Naive thymus-derived CD8-positive, alpha-beta T cell (primary cell): ENCODE data around the gene CACNA1E. TPM values are rescaled to one million over a fixed set of nuclear protein-coding genes. Genes with fewer than 3 reads are reported as not detected.
"Not testable (repeated sequence)": the region's sequence is repeated elsewhere in the genome, so short reads cannot be mapped to it uniquely, and the experiment has no call there.

ENCODE experiments used
- ATAC-seq, 2 donors: fragments of 150-1000 bp; cut with Tn5 transposase in 1 of 2; sonication (Bioruptor Pico), chemical (Tn5 transposase) in 1 of 2; 1 replicate in 1 of 2; 2 replicates in 1 of 2; pipeline ENCODE4 v1.10.0; 2021; ENCODE audit warnings: mild to moderate bottlenecking in 2 of 2, moderate library complexity in 2 of 2
- POLR2A ChIA-PET: fragments of 350-600 bp; sonication (Branson Sonifier 250); formaldehyde crosslinking; loops from one replicate; lab custom pipeline; 2021; ENCODE audit warnings: antibody characterized with exemption; lab: Charles Lee
- DNase-seq, 10 donors: peaks; one replicate each; pipeline versions ENCODE4 v3.0.0 to v3.0.0-alpha.2; 2020 to 2022
- H3K27ac Mint-ChIP-seq, 10 donors: one replicate each; pipeline ENCODE4 v1.8.0; 2020 to 2022; ENCODE audit warnings: mild to moderate bottlenecking in 10 of 10, mixed read lengths in 10 of 10, moderate library complexity in 4 of 10, inconsistent platforms in 1 of 10
- H3K27me3 Mint-ChIP-seq, 5 donors: one replicate each; pipeline ENCODE4 v1.8.0; 2021 to 2022; ENCODE audit warnings: mixed read lengths in 5 of 5
- H3K36me3 Mint-ChIP-seq, 3 donors: one replicate each; pipeline ENCODE4 v1.8.0; 2020 to 2022; ENCODE audit warnings: mixed read lengths in 3 of 3, mild to moderate bottlenecking in 2 of 3, inconsistent platforms in 1 of 3
- H3K4me1 Mint-ChIP-seq, 4 donors: one replicate each; pipeline ENCODE4 v1.8.0; 2021 to 2022; ENCODE audit warnings: mixed read lengths in 4 of 4
- H3K4me3 Mint-ChIP-seq, 10 donors: one replicate each; pipeline ENCODE4 v1.8.0; 2020 to 2022; ENCODE audit warnings: mild to moderate bottlenecking in 10 of 10, mixed read lengths in 10 of 10, moderate library complexity in 6 of 10, inconsistent platforms in 1 of 10
- H3K9me3 Mint-ChIP-seq, 9 donors: one replicate each; pipeline ENCODE4 v1.8.0; 2020 to 2022; ENCODE audit warnings: mixed read lengths in 9 of 9, mild to moderate bottlenecking in 3 of 9, inconsistent platforms in 1 of 9, moderate library complexity in 1 of 9
- polyA plus RNA-seq, 3 donors: library from polyadenylated mRNA; unstranded; fragments of 300-500 nt; fragmentation: Illumina TruSeq; gene quantifications; one replicate each; pipeline ENCODE4 v1.2.3, GENCODE V29; 2021
- total RNA-seq, 8 experiments: library from RNA in 2 of 8; stranded (reverse) in 2 of 8; gene quantifications; one replicate each; pipeline ENCODE4 v1.2.3 and lab custom pipeline; 2021 to 2026

The CACNA1E gene
- total and polyA plus RNA-seq, 5 experiments from 2014 or later: not detected

DNA sequence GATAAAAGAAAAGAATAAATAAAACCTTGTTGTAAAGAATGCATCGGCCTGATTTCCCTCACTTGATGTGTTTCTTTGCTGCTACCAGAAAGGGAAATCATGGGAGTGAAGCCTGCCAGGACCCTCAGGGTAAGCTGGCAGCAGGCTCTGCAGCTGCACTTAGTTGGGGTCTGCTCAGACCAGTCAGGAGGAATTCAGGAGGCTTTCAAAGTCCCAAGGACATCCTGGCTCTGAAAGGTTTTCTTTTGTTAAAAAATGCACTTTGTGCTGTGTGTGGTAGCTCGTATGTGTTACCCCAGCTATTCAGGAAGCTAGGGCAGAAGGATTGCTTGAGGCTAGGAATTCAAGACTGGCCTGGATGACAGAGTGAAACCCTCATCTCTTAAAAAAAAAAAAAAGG lies 323.4 kb downstream of the CACNA1E start:
- DNase-seq (no peak), ATAC-seq (no peak)
- no peak overlapping the region for H3K4me3 Mint-ChIP-seq
- no peaks in the 10 kb centered on the region for H3K4me1 Mint-ChIP-seq
- no peaks in the 10 kb centered on the region for H3K36me3 Mint-ChIP-seq
- POLR2A ChIA-PET: no interaction called here
- peaks cover 0 to 26% (median 4%) of the 10 kb centered on the region in 5 donors for H3K27me3 Mint-ChIP-seq
- no peak overlapping the region for H3K27ac Mint-ChIP-seq
- no peaks in the 10 kb centered on the region for H3K9me3 Mint-ChIP-seq

DNA sequence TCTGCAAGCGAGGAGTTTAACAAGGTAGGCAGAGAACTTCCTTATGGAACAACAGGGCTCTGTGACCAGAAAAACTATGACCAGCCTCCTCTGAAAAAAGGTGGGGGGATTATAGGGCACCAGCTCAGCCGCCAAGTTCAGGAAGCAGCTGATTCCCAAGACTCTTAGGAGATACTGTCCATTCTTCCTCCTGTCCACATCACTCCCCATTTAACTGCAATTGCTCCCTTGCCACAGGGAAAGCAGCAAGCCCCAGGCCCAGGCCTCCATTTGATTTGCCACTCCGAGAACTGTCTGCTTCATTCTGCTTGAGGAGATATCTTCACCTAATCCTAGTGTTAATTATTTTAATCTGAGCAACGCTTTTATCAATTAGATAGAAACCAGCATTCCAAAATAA lies 323.9 kb downstream of the CACNA1E start:
- H3K27ac Mint-ChIP-seq: no peak overlapping the region
- no peak for ATAC-seq
- H3K4me3 Mint-ChIP-seq: no peak overlapping the region
- no peaks in the 10 kb centered on the region for H3K9me3 Mint-ChIP-seq
- peaks cover under 1 to 27% (median 6%) of the 10 kb centered on the region in 5 donors for H3K27me3 Mint-ChIP-seq
- POLR2A ChIA-PET: no interaction called here
- no peak for DNase-seq
- no peaks in the 10 kb centered on the region for H3K4me1 Mint-ChIP-seq
- no peaks in the 10 kb centered on the region for H3K36me3 Mint-ChIP-seq

DNA sequence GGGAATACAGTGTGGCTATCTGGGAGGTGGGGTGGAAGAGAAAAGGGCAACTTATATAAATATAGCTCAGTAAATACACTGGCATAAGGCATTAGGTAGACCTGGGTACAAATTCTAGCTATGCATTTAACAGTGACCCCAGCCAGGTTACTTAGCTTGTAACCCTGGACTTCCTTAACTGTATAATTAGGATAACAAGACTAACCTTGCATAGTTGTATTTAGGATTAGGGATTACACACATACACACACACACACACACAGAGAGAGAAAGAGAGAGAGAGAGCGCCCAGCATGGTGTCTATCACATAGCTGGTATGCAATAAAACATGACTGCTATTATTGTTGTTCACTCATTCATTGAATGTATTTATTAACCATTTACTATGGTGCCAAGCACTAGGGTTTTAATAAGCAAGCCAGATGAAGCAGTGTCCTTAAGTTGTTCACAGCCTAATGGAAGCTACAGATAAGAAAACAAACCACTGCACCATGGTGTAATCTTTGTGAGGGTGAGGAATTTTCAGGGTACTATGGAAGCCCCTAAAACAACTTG lies 326.8 kb downstream of the CACNA1E start:
- Mint-ChIP-seq H3K36me3 (no peaks in the 10 kb centered on the region), H3K27ac (no peak overlapping the region), H3K27me3 (peaks cover 4 to 31% (median 5%) of the 10 kb centered on the region in 5 donors), H3K9me3 (peaks cover 0 to 6% (median 0%) of the 10 kb centered on the region in 9 donors), H3K4me1 (no peaks in the 10 kb centered on the region), H3K4me3 (no peak overlapping the region)
- ATAC-seq (no peak), DNase-seq (no peak)
- POLR2A ChIA-PET: no interaction called here

DNA sequence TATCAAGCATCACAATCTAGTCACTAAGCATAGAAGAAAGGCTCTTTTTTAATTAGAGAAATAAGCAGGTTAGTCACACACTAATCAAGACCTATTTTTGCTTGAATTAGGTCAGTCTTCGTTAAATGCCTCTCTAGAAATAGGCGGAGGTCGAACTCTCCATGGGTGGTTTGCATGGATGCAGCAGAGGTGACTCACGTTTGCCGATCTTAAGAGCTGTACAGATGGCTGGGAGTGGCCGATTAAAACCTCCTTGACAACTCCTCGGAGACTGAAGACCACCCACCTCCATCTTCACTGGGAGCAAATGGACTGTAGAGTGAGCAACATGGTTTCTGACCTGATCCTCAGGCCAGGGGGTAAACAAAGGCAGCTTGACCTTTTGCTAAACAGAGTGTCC lies 328.9 kb downstream of the CACNA1E start:
- Mint-ChIP-seq H3K4me3 (no peak overlapping the region), H3K36me3 (no peaks in the 10 kb centered on the region), H3K4me1 (no peaks in the 10 kb centered on the region), H3K9me3 (peaks cover 0 to 6% (median 0%) of the 10 kb centered on the region in 9 donors), H3K27me3 (peaks cover 0 to 25% (median 5%) of the 10 kb centered on the region in 5 donors), H3K27ac (no peak overlapping the region)
- DNase-seq (no peak), ATAC-seq (no peak)
- POLR2A ChIA-PET: no interaction called here

DNA sequence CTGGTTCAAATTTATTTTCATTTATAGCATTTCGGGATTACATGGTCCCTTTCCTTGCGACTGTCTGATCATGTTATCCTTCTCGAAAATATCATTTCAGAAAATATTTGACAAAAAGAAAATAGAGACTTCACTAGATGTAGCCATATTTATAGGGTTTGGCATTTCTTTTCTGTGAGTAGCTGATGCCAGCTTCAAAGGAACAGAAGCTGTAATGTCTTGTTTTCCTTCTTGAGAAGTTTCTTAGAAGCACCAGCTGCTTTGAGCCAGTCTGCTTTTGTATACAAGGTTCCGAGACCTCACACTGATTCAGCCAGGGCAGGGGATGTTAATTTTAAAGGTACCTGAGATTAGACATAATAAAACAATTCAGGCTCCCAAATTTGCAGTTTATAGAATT lies 329.9 kb downstream of the CACNA1E start:
- no peaks in the 10 kb centered on the region for H3K36me3 Mint-ChIP-seq
- no peak for DNase-seq
- peaks cover 1 to 25% (median 5%) of the 10 kb centered on the region in 5 donors for H3K27me3 Mint-ChIP-seq
- no peak for ATAC-seq
- POLR2A ChIA-PET: no interaction called here
- H3K27ac Mint-ChIP-seq: no peak overlapping the region
- H3K9me3 Mint-ChIP-seq: peaks cover 0 to 6% (median 0%) of the 10 kb centered on the region in 9 donors
- no peaks in the 10 kb centered on the region for H3K4me1 Mint-ChIP-seq
- H3K4me3 Mint-ChIP-seq: no peak overlapping the region

DNA sequence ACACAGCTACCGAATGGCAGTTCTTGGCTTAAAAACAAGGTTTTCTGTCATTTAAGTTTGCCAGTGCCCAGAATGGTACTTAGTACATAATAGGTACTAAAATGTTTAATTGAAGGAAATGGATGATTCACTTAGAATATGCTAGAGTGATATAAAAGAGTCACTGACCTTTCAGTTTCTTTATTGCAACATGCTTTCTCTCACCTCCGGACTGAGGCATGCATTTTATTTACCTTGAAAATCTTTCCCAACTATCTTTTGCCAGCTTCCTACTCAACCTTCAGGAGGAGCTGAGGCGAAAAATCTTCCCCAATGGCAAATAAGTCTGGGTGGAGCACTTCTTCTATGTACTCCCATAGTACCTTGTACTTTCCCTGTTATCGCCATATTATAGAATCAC lies 333.3 kb downstream of the CACNA1E start:
- peaks cover 0 to 6% (median 0%) of the 10 kb centered on the region in 9 donors for H3K9me3 Mint-ChIP-seq
- peaks cover 1 to 23% (median 10%) of the 10 kb centered on the region in 5 donors for H3K27me3 Mint-ChIP-seq
- ATAC-seq: no peak
- no peaks in the 10 kb centered on the region for H3K4me1 Mint-ChIP-seq
- no peak overlapping the region for H3K4me3 Mint-ChIP-seq
- H3K27ac Mint-ChIP-seq: no peak overlapping the region
- POLR2A ChIA-PET: no interaction called here
- no peaks in the 10 kb centered on the region for H3K36me3 Mint-ChIP-seq
- DNase-seq: no peak

DNA sequence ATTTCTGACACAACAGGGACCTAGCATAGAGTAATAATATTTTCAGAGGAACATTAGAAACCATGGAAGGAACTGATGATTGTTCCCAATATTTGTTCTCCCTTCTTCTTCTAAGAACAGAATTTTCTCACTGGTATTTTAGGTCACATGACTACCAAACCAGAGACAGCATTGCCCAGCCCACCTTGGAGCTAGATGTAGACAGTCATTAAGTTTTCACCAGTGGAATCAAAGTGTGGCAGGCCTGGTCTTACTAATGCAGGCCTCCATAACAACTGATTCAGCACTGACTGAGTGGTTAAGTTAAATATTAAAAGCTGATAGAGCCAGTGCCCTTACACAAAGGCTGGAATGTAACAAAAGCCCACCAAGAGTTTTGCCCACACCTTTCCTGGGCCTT lies 333.8 kb downstream of the CACNA1E start:
- H3K27me3 Mint-ChIP-seq: peaks cover 3 to 28% (median 10%) of the 10 kb centered on the region in 5 donors
- H3K4me1 Mint-ChIP-seq: no peaks in the 10 kb centered on the region
- ATAC-seq (no peak), DNase-seq (no peak)
- POLR2A ChIA-PET: no interaction called here
- no peak overlapping the region for H3K4me3 Mint-ChIP-seq
- H3K27ac Mint-ChIP-seq: no peak overlapping the region
- no peaks in the 10 kb centered on the region for H3K36me3 Mint-ChIP-seq
- H3K9me3 Mint-ChIP-seq: peaks cover 0 to 6% (median 0%) of the 10 kb centered on the region in 9 donors

DNA sequence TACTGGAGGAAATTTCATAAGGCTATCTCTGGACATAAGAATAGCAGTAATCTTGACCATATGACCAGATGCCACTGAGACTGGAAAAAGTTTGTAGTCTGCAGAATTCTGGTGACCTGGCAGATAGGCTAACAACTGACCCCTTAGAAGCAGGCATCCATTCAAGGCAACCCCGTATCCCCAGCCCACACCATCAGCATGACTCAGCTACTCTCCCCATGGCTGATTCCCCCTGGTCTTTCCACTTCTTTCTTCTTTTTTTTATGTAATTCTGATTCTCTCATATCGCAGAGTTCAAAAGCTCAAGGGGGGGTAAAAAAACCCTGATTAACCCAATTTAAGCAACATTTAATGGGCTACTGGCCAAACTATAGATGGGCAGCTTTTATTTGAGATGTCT lies 335.1 kb downstream of the CACNA1E start:
- no peaks in the 10 kb centered on the region for H3K4me1 Mint-ChIP-seq

DNA sequence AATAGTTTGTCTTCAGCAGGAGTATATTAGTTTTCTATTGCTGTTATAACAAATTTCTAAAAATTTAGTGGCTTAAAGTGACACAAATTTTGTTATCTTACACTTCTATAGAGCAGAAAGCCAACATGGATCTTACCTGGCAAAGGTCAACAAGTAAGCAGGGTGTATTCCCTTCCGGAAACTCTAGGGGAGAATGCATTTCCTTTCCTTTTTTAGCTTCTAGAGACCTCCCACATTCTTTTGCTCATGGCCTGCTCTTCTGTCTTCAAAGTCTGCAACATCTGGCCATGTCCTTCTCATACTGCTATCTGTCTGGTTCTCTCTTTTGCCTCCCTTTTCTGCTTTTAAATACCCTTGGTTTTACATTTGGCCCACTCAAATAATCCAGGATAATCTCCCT lies 335.6 kb downstream of the CACNA1E start:
- ATAC-seq: no peak
- H3K9me3 Mint-ChIP-seq: peaks cover 0 to 10% (median 0%) of the 10 kb centered on the region in 9 donors
- no peak overlapping the region for H3K4me3 Mint-ChIP-seq
- POLR2A ChIA-PET: no interaction called here
- no peaks in the 10 kb centered on the region for H3K4me1 Mint-ChIP-seq
- H3K36me3 Mint-ChIP-seq: peaks cover 0 to 4% (median 0%) of the 10 kb centered on the region in 3 donors
- peaks cover 6 to 46% (median 13%) of the 10 kb centered on the region in 5 donors for H3K27me3 Mint-ChIP-seq
- no peak overlapping the region for H3K27ac Mint-ChIP-seq
- no peak for DNase-seq

More for the DNA sequence above, 335.1 kb downstream of the CACNA1E start:
- H3K27ac Mint-ChIP-seq: no peak overlapping the region
- H3K9me3 Mint-ChIP-seq: peaks cover 0 to 9% (median 0%) of the 10 kb centered on the region in 9 donors
- POLR2A ChIA-PET: no interaction called here
- no peak overlapping the region for H3K4me3 Mint-ChIP-seq
- H3K36me3 Mint-ChIP-seq: peaks cover 0 to 3% (median 0%) of the 10 kb centered on the region in 3 donors
- no peak for ATAC-seq
- peaks cover 5 to 42% (median 12%) of the 10 kb centered on the region in 5 donors for H3K27me3 Mint-ChIP-seq
- DNase-seq: no peak

DNA sequence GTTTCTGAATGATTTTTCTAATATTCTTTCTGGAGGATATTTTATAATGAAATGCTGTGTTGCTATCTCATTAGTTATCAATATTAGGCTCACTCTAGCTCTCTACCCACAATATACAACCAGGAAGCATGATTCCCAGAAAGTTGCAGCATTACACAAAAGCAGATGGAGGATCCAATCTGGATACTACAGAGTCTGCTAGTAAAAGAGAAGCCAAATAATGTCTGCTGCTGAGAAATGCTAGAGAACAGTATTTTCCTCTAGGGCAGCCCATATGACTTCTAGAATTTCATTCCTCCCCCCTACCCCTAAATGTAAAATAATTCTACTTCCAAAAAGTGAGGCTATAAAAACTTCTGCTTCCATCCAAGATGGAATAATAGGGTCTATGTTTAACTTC lies 338.4 kb downstream of the CACNA1E start:
- DNase-seq (no peak), ATAC-seq (no peak)
- Mint-ChIP-seq H3K9me3 (peaks cover 3 to 15% (median 5%) of the 10 kb centered on the region in 9 donors), H3K4me1 (no peaks in the 10 kb centered on the region), H3K36me3 (peaks cover 0 to 7% (median 0%) of the 10 kb centered on the region in 3 donors), H3K27me3 (peaks cover 6 to 46% (median 14%) of the 10 kb centered on the region in 5 donors), H3K27ac (no peak overlapping the region), H3K4me3 (no peak overlapping the region)
- POLR2A ChIA-PET: no interaction called here

DNA sequence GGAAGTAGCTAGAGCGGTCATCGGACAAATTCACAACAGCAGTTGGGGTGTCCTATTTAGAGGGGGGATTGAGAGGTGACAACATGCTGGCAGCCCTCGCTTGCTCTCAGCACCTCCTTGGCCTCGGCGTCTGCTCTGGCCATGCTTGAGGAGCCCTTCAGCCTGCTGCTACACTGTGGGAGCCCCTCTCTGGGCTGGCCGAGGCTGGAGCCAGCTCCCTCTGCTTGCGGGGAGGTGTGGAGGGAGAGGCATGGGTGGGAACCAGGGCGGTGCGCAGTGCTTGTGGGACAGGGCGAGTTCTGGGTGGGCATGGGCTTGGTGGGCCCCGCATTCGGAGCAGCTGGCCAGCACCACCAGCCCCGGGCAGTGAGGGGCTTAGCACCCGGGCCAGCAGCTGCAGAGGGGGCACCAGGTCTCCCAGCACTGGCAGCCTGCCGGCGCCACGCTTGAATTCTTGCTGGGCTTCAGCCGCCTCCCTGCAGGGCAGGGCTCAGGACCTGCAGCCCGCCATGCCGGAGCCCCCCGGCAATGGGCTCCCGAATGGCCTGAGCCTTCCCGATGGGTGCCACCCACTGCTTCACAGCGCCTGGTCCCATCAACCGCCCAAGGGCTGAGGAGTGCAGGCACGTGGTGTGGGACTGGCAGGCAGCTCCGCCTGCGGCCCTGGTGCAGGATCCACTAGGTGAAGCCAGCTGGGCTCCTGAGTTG lies 349.0 kb downstream of the CACNA1E start:
- Mint-ChIP-seq H3K9me3 (peaks cover 5 to 41% (median 20%) of the 10 kb centered on the region in 9 donors), H3K36me3 (peaks cover 0 to 16% (median 0%) of the 10 kb centered on the region in 3 donors), H3K27me3 (peaks cover 0 to 28% (median 18%) of the 10 kb centered on the region in 5 donors)
- ATAC-seq, H3K27ac Mint-ChIP-seq, DNase-seq, H3K4me3 Mint-ChIP-seq, H3K4me1 Mint-ChIP-seq, POLR2A ChIA-PET: not testable (repeated sequence)

DNA sequence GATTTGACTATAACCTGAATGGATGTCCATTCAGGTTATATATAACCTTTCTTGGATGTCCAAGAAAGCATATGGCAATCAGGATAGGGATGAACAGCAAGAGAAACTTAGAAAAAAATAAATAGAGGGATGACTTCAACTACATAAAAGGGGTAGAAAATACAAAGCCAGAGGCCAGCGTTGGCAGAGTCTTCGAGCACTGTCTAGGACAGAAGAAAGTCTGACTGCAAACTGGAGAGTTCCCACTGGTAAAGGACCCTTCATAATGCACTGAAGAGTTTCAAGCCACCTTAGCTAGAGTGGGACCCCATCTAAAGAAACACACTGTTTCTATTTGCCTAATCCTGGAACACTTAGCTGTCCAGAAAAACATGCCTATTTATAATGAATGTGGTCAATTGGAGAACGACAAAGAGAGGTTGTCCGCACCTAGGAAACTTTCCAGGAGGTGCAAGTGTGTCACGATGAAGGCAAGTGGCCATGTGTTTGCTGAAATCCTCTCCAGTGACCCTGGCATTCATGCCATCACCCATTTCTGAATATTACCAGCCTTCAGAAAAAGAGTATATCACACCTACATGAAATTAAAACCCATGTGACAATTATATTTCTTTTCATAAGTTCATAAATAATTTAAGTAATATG lies 362.8 kb downstream of the CACNA1E start:
- H3K4me1 Mint-ChIP-seq: no peaks in the 10 kb centered on the region
- H3K9me3 Mint-ChIP-seq: peaks cover 0 to 7% (median under 1%) of the 10 kb centered on the region in 9 donors
- POLR2A ChIA-PET: no interaction called here
- H3K27ac Mint-ChIP-seq: no peak overlapping the region
- H3K36me3 Mint-ChIP-seq: no peaks in the 10 kb centered on the region
- H3K27me3 Mint-ChIP-seq: peaks cover 8 to 33% (median 24%) of the 10 kb centered on the region in 5 donors
- H3K4me3 Mint-ChIP-seq: no peak overlapping the region
- no peak for ATAC-seq
- DNase-seq: no peak

DNA sequence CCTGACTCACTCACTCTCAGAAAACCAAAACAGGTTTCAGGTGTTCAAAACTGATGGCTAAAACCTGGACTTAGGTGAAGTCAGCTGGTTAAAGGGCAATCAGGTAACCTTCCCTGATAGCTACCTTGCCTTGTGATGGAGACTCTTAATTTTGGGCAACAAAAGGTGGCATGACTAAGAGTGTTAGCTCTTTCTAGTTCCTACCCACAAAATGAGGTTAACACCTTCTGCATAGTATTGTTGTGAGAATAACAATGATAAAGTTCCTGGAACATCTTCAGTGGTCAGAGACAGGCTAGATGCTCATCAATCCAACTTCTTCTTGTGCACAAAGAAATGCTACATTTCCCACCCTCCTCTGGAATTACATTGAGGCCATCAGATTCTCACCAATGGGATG lies 363.4 kb downstream of the CACNA1E start:
- H3K4me3 Mint-ChIP-seq: no peak overlapping the region
- POLR2A ChIA-PET: no interaction called here
- peaks cover 0 to 11% (median 2%) of the 10 kb centered on the region in 9 donors for H3K9me3 Mint-ChIP-seq
- peaks cover 8 to 39% (median 26%) of the 10 kb centered on the region in 5 donors for H3K27me3 Mint-ChIP-seq
- ATAC-seq (no peak), DNase-seq (no peak)
- H3K27ac Mint-ChIP-seq: no peak overlapping the region
- no peaks in the 10 kb centered on the region for H3K36me3 Mint-ChIP-seq
- no peaks in the 10 kb centered on the region for H3K4me1 Mint-ChIP-seq
